Loucy (cell line): ENCODE measurements around the gene HSPG2.

Source experiments
- H2AFZ ChIP-seq: fragments of 200-600 bp; sonication (generic); 2 replicates; pipeline ENCODE4 v1.6.0; 2016; ENCODE audit warnings: antibody characterized with exemption, mild to moderate bottlenecking, low read length, moderate library complexity
- H3F3A ChIP-seq: fragments of 200-600 bp; 2 replicates; pipeline ENCODE4 v1.6.0; 2016; ENCODE audit warnings: antibody characterized with exemption, low read depth, mild to moderate bottlenecking
- H3K27me3 ChIP-seq: fragments of 200-600 bp; sonication (generic); 2 replicates; pipeline ENCODE4 v1.6.1; 2014; ENCODE audit warnings: low read length, mild to moderate bottlenecking; ENCODE audit not compliant: insufficient read depth, poor library complexity, severe bottlenecking
- H3K36me3 ChIP-seq: fragments of 200-600 bp; sonication (generic); 2 replicates; pipeline ENCODE4 v1.6.1; 2016; ENCODE audit warnings: low read length; ENCODE audit not compliant: insufficient read depth
- H3K4me1 ChIP-seq: fragments of 200-600 bp; sonication (generic); 2 replicates; pipeline ENCODE4 v1.5.1; 2014; ENCODE audit warnings: low read length, mild to moderate bottlenecking; ENCODE audit not compliant: insufficient read depth, poor library complexity, severe bottlenecking
- H3K4me2 ChIP-seq: fragments of 200-600 bp; sonication (generic); 2 replicates; pipeline ENCODE4 v1.6.0; 2014; ENCODE audit warnings: antibody characterized with exemption, low read length, low read depth, mild to moderate bottlenecking; ENCODE audit not compliant: poor library complexity, severe bottlenecking
- H3K4me3 ChIP-seq: fragments of 200-600 bp; sonication (generic); 2 replicates; pipeline ENCODE4 v1.5.1; 2014; ENCODE audit warnings: low read length, mild to moderate bottlenecking, mixed read lengths; ENCODE audit not compliant: poor library complexity, severe bottlenecking
- H3K79me2 ChIP-seq: fragments of 200-600 bp; sonication (generic); 2 replicates; pipeline ENCODE4 v1.6.1; 2014; ENCODE audit warnings: low read length; ENCODE audit not compliant: insufficient read depth
- H3K9ac ChIP-seq: fragments of 200-600 bp; sonication (generic); 2 replicates; pipeline ENCODE4 v1.6.0; 2014; ENCODE audit warnings: mild to moderate bottlenecking, low read depth, low read length, moderate library complexity; ENCODE audit not compliant: poor library complexity, severe bottlenecking
- H3K9me2 ChIP-seq: fragments of 200-600 bp; sonication (generic); replicated peaks from 2 replicates; pipeline ENCODE4 v1.6.1; 2016; ENCODE audit warnings: low read depth, low read length, mixed read lengths
- H3K9me3 ChIP-seq: fragments of 200-600 bp; sonication (generic); 2 replicates; pipeline ENCODE4 v1.6.1; 2014; ENCODE audit warnings: mild to moderate bottlenecking, antibody characterized with exemption, low read length, low read depth; ENCODE audit not compliant: insufficient read depth
- H4K20me1 ChIP-seq: fragments of 200-600 bp; sonication (generic); 2 replicates; pipeline ENCODE4 v1.6.0; 2014; ENCODE audit warnings: antibody characterized with exemption, low read length, mild to moderate bottlenecking; ENCODE audit not compliant: insufficient read depth, poor library complexity, severe bottlenecking
- CTCF ChIP-seq: fragments of 200-600 bp; sonication (generic); conservative IDR thresholded peaks from 2 replicates; pipeline ENCODE4 v1.5.1; 2014; ENCODE audit warnings: mild to moderate bottlenecking, antibody characterized with exemption, low read length
- EZH2phosphoT487 ChIP-seq: fragments of 200-600 bp; IDR thresholded peaks from 2 replicates; pipeline ENCODE4 v1.6.1; 2018; ENCODE audit warnings: antibody characterized with exemption, mild to moderate bottlenecking, moderate library complexity, borderline replicate concordance

The HSPG2 gene

DNA sequence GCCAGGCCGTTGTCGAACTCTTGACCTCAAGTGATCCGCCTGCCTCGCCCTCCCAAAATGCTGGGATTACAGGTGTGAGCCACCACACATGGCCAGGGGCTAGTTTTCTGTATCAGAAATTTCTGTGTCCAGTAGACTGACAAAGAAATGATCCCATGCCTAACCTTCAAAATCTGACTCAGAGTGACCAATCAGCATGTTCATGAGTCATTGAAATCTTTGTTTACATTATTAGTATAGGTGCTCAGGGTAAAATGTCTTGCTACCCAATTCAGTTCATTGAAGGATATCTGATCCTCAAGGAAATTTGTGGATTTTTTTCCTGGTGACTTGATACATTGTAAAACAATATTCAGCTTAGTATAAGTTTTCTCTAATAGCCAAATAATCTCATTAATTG is 136.0 kb downstream of the HSPG2 start:
- H3F3A ChIP-seq = no peaks in the 10 kb centered on the region
- no peak for TF ChIP-seq EZH2phosphoT487
- no peak for TF ChIP-seq CTCF
- H3K27me3 ChIP-seq = no peaks in the 10 kb centered on the region
- no peak overlapping the region for H2AFZ ChIP-seq
- H3K4me2 ChIP-seq = no peak overlapping the region
- H3K9me2 ChIP-seq = no peaks in the 10 kb centered on the region
- H3K36me3 ChIP-seq = no peaks in the 10 kb centered on the region
- H3K4me3 ChIP-seq = no peak overlapping the region
- no peak overlapping the region for H3K9ac ChIP-seq
- no peaks in the 10 kb centered on the region for H3K4me1 ChIP-seq
- H3K9me3 ChIP-seq = no peaks in the 10 kb centered on the region
- no peaks in the 10 kb centered on the region for H3K79me2 ChIP-seq
- no peaks in the 10 kb centered on the region for H4K20me1 ChIP-seq

DNA sequence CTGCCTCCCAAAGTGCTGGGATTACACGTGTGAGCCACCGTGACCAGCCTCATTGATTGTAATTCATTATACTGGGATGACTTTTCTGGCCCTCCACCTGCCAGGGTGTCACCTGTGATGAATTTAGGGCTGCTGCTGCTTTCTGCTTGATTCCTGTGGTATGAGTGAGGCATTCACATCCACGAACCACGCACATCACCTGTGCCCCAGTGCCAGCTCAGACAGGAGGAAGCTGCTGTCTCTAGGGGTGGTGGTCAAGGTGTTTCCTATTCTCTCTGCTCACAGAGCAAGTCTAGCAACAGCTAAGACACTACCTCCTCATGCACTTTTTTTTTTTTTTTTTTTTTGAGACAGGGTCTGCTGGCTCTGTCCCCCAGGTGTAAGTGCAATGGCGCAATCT is 137.4 kb downstream of the HSPG2 start:
- no peak overlapping the region for H3K9ac ChIP-seq
- H3K4me1 ChIP-seq = no peaks in the 10 kb centered on the region
- H3K79me2 ChIP-seq = no peaks in the 10 kb centered on the region
- H3K27me3 ChIP-seq = no peaks in the 10 kb centered on the region
- H3K9me2 ChIP-seq = no peaks in the 10 kb centered on the region
- no peaks in the 10 kb centered on the region for H3F3A ChIP-seq
- H3K36me3 ChIP-seq = no peaks in the 10 kb centered on the region
- no peak overlapping the region for H2AFZ ChIP-seq
- TF ChIP-seq EZH2phosphoT487 (no peak), CTCF (no peak)
- no peaks in the 10 kb centered on the region for H4K20me1 ChIP-seq
- H3K4me2 ChIP-seq = no peak overlapping the region
- peaks cover 6% of the 10 kb centered on the region; the same call in 1 of the 2 replicates for H3K9me3 ChIP-seq
- H3K4me3 ChIP-seq = no peak overlapping the region

- TF ChIP-seq CTCF (no peak), EZH2phosphoT487 (no peak)
- Histone ChIP-seq H3K9ac (no peak overlapping the region), H2AFZ (no peak overlapping the region)
Observed at GRCh38 chr1:21795075-21795474, 142.0 kb downstream of the HSPG2 start.

More at GRCh38 chr1:21795075-21795474, 142.0 kb downstream of the HSPG2 start:
- Histone ChIP-seq H3K27me3 (no peaks in the 10 kb centered on the region), H4K20me1 (no peaks in the 10 kb centered on the region), H3K4me1 (peaks cover 5% of the 10 kb centered on the region), H3K9me3 (peaks cover 7% of the 10 kb centered on the region; the same call in 1 of the 2 replicates), H3F3A (no peaks in the 10 kb centered on the region), H3K79me2 (no peaks in the 10 kb centered on the region), H3K36me3 (no peaks in the 10 kb centered on the region), H3K4me2 (no peak overlapping the region), H3K4me3 (no peak overlapping the region), H3K9me2 (no peaks in the 10 kb centered on the region)
